ENCODE measurements around the gene ZNF518A. TPM values are rescaled to one million over a fixed set of nuclear protein-coding genes. Genes with fewer than 3 reads are reported as not detected.
"Not testable (repeated sequence)": the region's sequence is repeated elsewhere in the genome, so short reads cannot be mapped to it uniquely, and the experiment has no call there.

ZNF518A gene
- total RNA-seq, 1 donor from 2014 or later = 40.1 TPM

- DNase-seq (ENCODE audit: low spot score) = no peak
These were observed 1.5 kb downstream of the ZNF518A start for GRCh38 chr10:96131621-96132020.

DNA sequence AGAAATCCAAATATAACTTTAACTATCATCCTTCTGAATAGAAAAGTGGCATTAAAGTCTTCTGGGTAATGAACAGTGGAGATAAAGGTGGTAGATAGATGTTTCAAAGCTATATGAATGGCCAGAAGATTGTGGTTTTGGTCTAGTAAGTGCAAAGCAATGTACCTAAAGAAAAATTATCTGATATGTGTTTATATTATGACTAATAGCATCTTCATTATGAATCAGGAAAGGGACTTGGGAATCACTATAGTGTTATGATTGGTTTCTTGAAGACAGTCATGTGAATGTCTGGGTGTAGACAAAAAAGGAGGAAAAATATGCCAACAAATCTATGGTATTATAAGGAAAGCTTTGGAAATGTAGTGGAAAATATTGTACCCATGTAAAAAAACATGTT is 3.0 kb downstream of the ZNF518A start:
- DNase-seq (ENCODE audit: low spot score) = no peak

DNA sequence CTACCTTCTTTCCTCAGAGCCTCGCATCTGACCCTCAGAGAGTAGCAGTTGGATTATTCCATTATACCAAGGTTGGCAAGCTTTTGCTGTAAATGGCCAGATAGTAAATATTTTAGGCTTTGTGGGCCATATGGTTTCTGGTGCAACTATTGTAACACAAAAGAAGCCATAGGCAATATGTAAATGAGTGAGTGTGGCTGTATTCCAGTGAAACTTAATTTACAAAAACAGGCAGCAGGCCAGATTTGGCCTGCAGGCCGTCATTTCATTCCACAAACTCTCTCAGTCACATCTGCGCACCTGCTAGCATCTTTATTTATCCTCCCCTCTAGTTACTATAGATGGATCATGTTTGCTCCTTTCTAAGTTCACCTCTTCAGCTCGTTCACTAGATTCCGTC is 6.7 kb downstream of the ZNF518A start:
- DNase-seq (ENCODE audit: low spot score) = no peak

DNA sequence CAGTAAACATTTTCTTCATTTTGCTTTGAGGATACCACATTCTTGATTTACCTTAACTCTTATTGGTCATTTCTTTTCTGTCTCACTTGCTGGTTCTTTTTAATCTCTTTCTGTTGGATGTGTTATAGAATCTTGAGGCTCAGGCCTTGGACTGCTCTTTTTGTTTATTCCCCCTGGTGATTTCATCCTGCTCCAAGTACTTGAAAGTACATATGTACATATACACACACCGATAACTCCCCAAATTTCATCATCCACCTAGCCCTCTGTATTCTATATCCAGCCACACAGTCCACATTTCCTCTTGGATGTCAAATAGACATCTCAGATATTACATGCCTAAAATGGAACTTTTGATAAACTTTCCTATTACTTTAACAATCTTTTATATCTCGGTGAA is 7.5 kb downstream of the ZNF518A start:
- no peak for DNase-seq (ENCODE audit: low spot score)

DNA sequence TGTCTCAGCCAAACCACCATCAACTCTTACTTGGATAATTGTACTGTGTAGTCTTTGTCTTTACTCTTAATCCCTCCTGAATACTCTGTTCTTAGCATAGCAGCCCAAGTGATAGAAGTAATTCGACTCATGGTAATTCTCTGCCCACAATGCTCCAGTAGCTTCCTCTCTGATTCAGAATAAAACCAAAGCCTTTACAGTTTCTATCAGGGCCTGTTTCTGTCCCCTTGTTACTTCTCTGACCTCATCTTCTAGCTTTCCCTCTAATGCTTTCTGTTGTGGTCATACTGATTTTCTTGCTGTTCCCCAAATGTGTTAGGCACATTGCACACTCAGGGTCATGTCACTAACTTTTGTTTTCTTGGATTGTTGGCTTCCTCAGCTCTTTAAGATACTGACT is 8.0 kb downstream of the ZNF518A start:
- no peak for DNase-seq (ENCODE audit: low spot score)

DNA sequence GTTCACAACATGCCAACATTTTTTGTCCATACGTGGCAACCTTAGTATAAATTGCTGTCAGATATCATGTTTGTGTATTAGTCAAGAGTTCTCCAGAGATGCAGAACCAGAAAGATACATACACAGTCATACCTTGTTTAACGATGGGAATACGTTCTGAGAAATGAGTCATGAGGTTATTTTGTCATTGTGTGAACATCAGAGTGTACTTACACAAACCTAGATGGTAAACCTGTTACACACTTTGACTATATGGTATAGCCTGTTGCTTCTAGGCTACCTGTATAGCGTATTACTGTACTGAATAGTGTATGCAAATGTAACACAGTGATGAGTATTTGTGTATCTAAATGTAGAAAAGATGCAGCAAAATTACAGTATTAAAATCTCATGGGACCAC is 22.3 kb downstream of the ZNF518A start:
- DNase-seq (ENCODE audit: low spot score) = no peak

- no peak for DNase-seq (ENCODE audit: low spot score)
These were observed 23.0 kb downstream of the ZNF518A start for GRCh38 chr10:96153070-96153469.

DNA sequence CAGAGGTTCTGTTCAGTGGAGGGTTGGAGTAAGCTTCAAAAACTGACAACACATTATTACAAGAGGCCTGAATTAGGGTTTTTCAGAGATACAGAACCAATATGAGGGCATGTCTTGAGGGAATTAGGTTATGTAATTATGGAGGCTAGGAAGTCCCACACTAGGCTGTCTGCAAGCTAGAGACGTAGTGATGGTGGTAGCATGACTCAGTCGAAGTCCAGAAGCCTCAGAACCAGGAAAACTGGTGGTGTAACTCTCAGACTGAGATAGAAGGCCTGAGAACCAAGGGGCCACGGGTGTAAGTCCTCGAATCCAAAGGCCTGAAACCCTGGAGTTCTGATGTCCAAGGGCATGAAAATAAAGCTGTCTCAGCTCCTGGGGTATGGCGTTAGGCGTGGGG is 35.6 kb downstream of the ZNF518A start:
- DNase-seq (ENCODE audit: low spot score) = no peak

GRCh38 chr10:96168546-96168945 is 38.4 kb downstream of the ZNF518A start:
- no peak for DNase-seq (ENCODE audit: low spot score)

DNA sequence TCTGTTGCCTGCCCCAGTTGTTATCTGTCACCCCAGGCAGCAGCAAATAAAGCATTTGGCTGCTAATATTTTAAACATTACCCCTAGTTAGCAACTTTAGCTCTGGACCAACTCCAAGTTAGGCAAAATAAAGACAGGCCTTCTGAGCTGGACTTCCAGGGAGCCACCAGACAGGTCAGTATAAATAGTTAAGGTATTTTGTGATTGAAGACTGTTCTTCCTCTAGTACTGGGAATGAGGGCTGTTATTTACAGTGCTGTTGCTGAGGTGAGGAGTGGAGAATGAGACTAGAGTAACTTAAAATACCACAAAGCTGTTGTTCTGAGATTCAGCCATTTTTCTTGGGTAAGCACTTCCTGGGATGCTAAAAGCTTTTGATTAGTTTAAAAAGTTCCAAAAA is 40.1 kb downstream of the ZNF518A start:
- DNase-seq (ENCODE audit: low spot score) = no peak

DNA sequence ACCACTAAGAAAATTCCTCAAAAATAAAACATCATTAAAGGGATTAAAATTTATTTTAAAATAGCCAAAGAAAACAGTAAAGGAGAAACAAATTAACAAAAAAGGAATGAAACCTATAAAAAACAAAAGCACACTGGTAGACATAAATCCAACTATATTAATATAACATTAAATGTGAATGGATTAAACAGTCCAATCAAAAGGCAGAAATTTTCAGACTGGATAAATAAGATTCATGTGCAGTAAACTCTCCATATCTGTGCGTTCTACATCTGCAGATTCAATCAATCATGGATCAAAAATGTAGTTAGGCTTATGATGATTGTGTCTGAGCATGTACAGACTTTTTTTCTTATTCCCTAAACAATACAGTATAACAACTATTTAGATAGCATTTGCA is 42.6 kb downstream of the ZNF518A start:
- no peak for DNase-seq (ENCODE audit: low spot score)

DNA sequence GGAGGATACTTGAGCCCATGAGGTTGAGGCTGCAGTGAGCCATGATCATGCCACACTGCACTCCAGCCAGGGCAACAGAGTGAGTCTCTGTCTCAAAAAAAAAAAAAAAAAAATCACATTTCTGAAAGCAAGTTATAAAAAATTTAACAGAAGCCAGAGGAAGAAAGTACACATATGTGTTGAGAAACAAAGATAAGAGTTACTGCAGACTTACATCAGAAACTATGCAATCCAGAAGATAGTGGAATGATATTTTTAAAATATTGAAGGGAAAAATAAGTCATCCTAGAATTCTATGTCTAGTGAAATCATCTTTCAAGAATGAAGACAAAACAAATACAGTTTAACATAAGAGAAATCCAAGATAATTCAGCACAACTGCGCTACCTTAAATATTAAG is 46.9 kb downstream of the ZNF518A start:
- DNase-seq (ENCODE audit: low spot score) = no peak

DNA sequence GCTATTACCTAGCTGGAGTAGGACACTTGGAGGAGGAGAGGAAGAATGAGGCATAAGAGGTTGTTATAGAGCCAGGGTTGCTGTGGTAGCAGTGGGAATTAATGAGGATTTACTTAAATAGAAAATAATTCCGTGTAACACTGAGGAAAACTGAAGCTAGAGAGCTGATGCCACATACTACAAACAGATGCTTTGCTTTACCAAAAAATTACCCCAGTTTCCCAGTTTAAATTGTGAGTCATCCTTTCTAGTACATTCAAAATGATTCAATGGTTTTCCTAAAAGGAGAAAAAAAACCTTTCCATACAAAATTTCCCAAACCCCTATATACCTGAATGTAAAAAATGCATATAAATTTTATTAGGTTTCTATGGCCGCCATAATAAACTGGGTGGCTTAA is 58.3 kb downstream of the ZNF518A start:
- DNase-seq (ENCODE audit: low spot score) = no peak

DNA sequence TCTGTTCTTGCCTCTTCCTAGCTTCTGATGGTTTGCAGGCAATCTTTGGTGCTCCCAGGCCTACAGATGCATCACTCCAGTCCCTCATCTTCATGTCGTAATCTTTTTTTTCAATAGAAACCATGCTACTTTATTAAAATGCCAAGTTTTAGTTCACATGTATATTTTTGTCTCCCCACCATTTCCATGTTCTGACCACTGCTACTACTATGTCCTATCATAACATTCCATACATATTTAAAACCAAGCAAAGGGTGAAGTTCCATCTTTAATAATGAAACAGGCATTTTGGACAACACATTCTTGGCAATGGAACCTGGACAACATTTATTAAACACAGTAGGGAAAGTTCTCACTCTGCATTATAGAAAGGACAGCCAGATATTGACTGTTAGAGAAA is 58.8 kb downstream of the ZNF518A start:
- no peak for DNase-seq (ENCODE audit: low spot score)

GRCh38 chr10:96189505-96189904 is 59.4 kb downstream of the ZNF518A start:
- DNase-seq (ENCODE audit: low spot score) = not testable (repeated sequence)

- DNase-seq (ENCODE audit: low spot score) = no peak
These were observed 71.4 kb downstream of the ZNF518A start for GRCh38 chr10:96201525-96201924.

GRCh38 chr10:96205580-96205979 is 75.5 kb downstream of the ZNF518A start:
- no peak for DNase-seq (ENCODE audit: low spot score)

GRCh38 chr10:96208271-96208670 is 78.2 kb downstream of the ZNF518A start:
- DNase-seq (ENCODE audit: low spot score) = no peak

- no peak for DNase-seq (ENCODE audit: low spot score)
These were observed 78.8 kb downstream of the ZNF518A start for GRCh38 chr10:96208946-96209345.

DNA sequence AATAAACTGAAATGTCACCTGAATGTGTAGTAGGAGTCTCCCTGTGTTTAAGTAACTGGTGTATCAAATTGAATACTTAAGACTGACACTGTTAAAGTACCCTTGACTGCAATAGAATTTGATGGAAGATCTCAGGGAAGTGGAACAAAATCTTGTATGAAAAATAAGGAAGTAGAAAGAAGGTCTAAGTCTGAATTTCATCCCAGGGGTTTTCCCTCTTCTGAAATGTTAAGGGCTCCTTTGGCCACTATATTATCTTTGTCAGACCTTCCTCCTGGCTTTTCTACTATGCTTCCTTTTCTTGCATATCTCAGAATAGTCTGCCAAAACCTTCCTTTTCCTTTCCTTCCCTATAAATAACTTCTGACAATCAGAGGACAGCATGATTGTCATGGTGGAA is 81.7 kb downstream of the ZNF518A start:
- DNase-seq (ENCODE audit: low spot score) = no peak

DNA sequence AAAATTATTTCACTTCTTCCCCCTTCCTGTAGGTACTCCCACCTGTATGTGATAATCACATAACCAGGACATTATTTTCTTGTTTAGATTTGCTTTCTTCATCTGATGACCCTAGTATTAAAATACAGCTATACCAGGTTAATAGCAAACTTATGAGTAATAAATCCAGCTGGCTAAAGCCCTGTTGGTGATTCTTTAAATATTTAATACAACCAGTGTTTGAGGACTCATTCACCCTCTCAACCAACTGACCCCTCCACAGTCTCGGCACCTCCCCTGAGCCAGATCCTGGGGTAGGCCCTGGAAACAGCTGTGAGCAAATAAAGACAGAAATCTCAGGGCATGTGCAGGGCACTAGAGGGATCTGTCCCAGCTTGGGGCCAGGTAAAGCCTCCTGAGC is 82.8 kb downstream of the ZNF518A start:
- DNase-seq (ENCODE audit: low spot score) = no peak
